HFF-Myc (cell line): ENCODE data around the gene PIGX.

Source experiments
- DNase-seq: peaks from one replicate; pipeline ENCODE4 v3.0.0-alpha.2; 2011; ENCODE audit warnings: low read depth; ENCODE audit errors: extremely low read depth
- H3K4me3 ChIP-seq: replicated peaks from 2 replicates; pipeline ENCODE4 v1.5.1; 2011; ENCODE audit warnings: low read depth, mild to moderate bottlenecking, control low read depth, low read length
- TF ChIP-seq, protein P1 (sequence below): IDR thresholded peaks from 2 replicates; pipeline ENCODE4 v1.5.1; 2012; ENCODE audit warnings: mild to moderate bottlenecking, low read depth, low read length, control low read depth; ENCODE audit errors: missing control alignments

Gene PIGX

DNA sequence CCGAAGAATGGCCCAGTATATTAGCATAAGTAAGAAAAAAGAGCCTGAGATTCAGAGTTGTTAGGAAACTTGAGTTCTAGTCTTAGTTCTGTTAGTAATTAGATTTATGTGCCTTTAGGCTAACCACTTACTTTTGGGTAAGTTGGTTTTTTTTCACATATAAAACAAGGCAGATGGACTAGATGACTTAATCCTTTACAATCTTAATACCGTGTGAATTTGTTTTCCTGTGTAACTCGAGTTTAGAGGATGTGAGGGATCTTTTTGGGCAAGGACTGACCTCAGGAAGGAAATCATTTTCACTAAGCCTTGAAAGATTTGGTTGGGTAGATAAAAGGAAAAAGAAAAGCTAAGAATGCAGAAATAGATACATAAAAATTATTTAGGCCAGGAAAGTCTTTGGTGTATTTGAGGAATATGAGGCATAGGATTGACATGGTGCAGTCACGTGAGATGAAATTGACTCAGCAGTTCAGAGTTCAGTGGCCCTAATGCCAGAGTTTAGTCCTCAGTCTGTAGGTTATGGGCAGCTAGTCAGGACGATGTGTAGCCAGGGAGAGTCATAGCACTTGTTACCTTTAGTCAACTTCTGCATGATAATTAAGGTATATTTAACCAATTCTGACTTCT is 62.1 kb downstream of the PIGX start:
- TF ChIP-seq, protein P1, sequence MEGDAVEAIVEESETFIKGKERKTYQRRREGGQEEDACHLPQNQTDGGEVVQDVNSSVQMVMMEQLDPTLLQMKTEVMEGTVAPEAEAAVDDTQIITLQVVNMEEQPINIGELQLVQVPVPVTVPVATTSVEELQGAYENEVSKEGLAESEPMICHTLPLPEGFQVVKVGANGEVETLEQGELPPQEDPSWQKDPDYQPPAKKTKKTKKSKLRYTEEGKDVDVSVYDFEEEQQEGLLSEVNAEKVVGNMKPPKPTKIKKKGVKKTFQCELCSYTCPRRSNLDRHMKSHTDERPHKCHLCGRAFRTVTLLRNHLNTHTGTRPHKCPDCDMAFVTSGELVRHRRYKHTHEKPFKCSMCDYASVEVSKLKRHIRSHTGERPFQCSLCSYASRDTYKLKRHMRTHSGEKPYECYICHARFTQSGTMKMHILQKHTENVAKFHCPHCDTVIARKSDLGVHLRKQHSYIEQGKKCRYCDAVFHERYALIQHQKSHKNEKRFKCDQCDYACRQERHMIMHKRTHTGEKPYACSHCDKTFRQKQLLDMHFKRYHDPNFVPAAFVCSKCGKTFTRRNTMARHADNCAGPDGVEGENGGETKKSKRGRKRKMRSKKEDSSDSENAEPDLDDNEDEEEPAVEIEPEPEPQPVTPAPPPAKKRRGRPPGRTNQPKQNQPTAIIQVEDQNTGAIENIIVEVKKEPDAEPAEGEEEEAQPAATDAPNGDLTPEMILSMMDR = no peak
- H3K4me3 ChIP-seq = no peak overlapping the region
- DNase-seq = peak; percentile 10

DNA sequence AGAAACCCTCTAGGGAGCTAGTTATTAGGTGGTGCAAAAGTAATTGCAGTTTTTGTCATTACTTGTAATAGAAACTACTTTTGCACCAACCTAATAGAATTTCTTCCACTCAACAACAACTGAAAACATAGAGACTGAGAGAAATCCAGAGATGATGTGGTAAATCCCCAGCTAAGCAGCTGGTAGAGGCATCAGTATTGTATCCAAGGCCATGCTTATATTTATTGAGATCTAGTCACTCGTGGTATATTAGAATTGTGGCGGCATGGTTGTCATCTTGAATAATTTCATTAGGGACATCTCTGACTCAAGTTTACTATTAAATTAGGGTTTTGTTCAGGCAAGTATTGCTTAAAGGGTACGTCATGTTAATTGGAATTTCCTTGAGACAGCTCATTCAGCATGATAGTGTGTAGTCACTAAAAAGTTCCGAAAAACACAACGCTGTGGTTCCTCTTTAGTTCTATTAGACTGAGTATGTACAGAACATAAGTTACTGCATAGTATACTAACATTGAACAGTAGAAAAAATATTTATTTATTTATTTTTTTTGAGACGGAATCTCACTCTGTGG is 62.8 kb downstream of the PIGX start:
- TF ChIP-seq, protein P1 = no peak
- no peak overlapping the region for H3K4me3 ChIP-seq
- no peak for DNase-seq

DNA sequence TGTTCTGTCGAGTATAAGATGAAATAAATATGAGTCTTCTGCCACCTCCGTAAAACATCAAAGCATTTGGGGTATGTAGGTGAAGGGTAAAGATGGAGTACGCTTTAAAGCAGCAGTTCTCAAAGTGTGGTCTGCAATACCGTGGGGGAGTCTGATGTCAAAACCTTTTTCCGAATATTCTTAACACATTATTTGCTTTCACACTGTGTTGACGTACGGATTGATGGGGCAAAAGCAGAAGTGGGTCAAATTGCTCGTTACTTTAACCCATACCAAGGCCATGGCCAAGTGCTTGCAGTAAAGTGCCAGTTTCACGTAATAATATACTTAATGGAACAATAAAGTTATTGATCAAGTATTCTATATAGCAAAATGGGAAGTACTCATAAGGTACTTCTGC is 63.8 kb downstream of the PIGX start:
- no peak overlapping the region for H3K4me3 ChIP-seq
- TF ChIP-seq, protein P1 = no peak
- DNase-seq = no peak

DNA sequence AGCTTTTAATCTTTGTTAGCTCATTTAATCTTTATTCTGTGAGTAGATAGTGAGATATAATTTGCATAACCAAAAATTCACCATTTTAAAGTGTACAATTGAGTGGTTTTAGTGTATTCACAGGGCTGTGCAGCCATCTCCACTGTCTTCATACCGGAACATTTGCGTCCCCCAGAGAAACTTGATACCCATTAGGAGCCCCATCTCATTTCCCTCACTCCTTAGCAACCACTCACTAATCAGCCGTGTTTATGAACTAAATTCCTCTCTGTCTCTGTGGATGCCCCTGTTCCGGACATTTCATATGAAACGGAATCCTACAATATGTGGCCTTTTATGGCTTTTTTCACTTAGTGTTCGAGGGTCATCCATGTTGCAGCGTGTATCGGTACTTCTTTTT is 65.7 kb downstream of the PIGX start:
- TF ChIP-seq, protein P1 = no peak
- H3K4me3 ChIP-seq = no peak overlapping the region
- DNase-seq = no peak

DNA sequence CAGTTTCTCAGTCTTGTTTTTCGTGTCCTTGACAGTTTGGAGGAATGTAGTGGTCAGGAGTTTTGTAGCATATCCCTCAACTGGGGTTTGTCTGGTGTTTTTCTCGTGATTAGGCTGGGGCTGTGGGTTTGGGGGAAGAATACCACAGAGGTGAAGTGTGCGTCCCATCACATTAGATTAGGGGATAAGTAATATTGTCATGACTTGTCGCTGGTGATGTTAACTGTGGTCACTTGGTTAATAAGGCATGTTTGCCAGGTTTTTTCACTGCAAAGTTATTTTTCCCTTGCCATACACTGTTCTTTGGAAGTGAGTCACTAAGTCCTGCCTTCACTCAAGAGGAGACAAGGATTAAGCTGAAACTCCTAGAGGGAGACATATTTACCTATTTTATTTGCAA is 66.6 kb downstream of the PIGX start:
- peak; percentile 11 for DNase-seq
- TF ChIP-seq, protein P1 = no peak

DNA sequence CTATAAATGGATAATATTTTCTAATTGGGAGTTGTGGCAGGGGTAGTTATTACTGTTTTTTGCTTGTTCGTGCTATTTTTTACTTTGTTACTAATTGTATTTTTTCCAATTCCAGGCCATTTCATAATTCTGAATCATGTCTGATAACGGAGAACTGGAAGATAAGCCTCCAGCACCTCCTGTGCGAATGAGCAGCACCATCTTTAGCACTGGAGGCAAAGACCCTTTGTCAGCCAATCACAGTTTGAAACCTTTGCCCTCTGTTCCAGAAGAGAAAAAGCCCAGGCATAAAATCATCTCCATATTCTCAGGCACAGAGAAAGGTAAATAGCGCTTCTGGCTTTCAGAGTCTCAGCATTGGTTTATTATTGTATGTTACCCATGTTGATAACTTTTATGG is 70.3 kb downstream of the PIGX start:
- TF ChIP-seq, protein P1 = no peak
- DNase-seq = no peak
- H3K4me3 ChIP-seq = no peak overlapping the region

More for the DNA sequence above, 66.6 kb downstream of the PIGX start:
- H3K4me3 ChIP-seq = no peak overlapping the region
